GF-D8 (cell line): ENCODE results near the gene JMJD4.
"Not testable (repeated sequence)": the region's sequence is repeated elsewhere in the genome, so short reads cannot be mapped to it uniquely, and the experiment has no call there.

Experiments used
- DNase-seq: peaks from one replicate; lab custom pipeline; 2025; lab: John Stamatoyannopoulos, UW

The JMJD4 gene

GRCh38 chr1:227731696-227732585, 3.2 kb downstream of the JMJD4 start:
- DNase-seq, result no peak

GRCh38 chr1:227731241-227731677, 3.8 kb downstream of the JMJD4 start:
- DNase-seq, result no peak

- no peak for DNase-seq
These were observed 4.4 kb downstream of the JMJD4 start for GRCh38 chr1:227730630-227731151.

GRCh38 chr1:227729881-227730629, 5.0 kb downstream of the JMJD4 start:
- DNase-seq, result no peak

GRCh38 chr1:227729144-227729880, 5.8 kb downstream of the JMJD4 start:
- no peak for DNase-seq

GRCh38 chr1:227728892-227729143, 6.3 kb downstream of the JMJD4 start:
- DNase-seq, result no peak

- no peak for DNase-seq
These were observed 6.8 kb downstream of the JMJD4 start for GRCh38 chr1:227728059-227728891.

- DNase-seq, result no peak
These were observed 8.0 kb downstream of the JMJD4 start for GRCh38 chr1:227726924-227727599.

GRCh38 chr1:227726318-227726717, 8.8 kb downstream of the JMJD4 start:
- DNase-seq, result no peak

GRCh38 chr1:227725046-227725445, 10.1 kb downstream of the JMJD4 start:
- no peak for DNase-seq

GRCh38 chr1:227723474-227723873, 11.6 kb downstream of the JMJD4 start:
- DNase-seq, result no peak

GRCh38 chr1:227718932-227719331, 16.2 kb downstream of the JMJD4 start:
- no peak for DNase-seq

GRCh38 chr1:227712648-227713047, 22.5 kb downstream of the JMJD4 start:
- no peak for DNase-seq

GRCh38 chr1:227710474-227710873, 24.6 kb downstream of the JMJD4 start:
- DNase-seq, result not testable (repeated sequence)

- DNase-seq, result no peak
These were observed 25.7 kb downstream of the JMJD4 start for GRCh38 chr1:227709451-227709850.

GRCh38 chr1:227707846-227708245, 27.3 kb downstream of the JMJD4 start:
- no peak for DNase-seq

GRCh38 chr1:227701631-227702030, 33.5 kb downstream of the JMJD4 start:
- DNase-seq, result not testable (repeated sequence)

GRCh38 chr1:227697321-227697864, 37.7 kb downstream of the JMJD4 start:
- DNase-seq, result no peak

- DNase-seq, result no peak
These were observed 49.3 kb downstream of the JMJD4 start for GRCh38 chr1:227685807-227686206.
